ENCODE results near the gene PRKAR1B. TPM values are rescaled to one million over a fixed set of nuclear protein-coding genes. Genes with fewer than 3 reads are reported as not detected.
"Not testable (repeated sequence)": the region's sequence is repeated elsewhere in the genome, so short reads cannot be mapped to it uniquely, and the experiment has no call there.

PRKAR1B gene
- total RNA-seq, 1 donor from 2014 or later, result 16.5 TPM

- DNase-seq, result no peak
- ATAC-seq, result no peak
- intact Hi-C loops (cut with micrococcal nuclease), result no loop called here
Measured at GRCh38 chr7:638256-639011, 88.6 kb downstream of the PRKAR1B start.

- ATAC-seq (no peak), DNase-seq (no peak)
- intact Hi-C loops (cut with micrococcal nuclease), result no loop called here
Measured at GRCh38 chr7:637826-638225, 89.3 kb downstream of the PRKAR1B start.

GRCh38 chr7:636396-636795, 90.7 kb downstream of the PRKAR1B start:
- ATAC-seq (peak; percentile 48), DNase-seq (no peak)
- intact Hi-C loops (cut with micrococcal nuclease), result no loop called here

- ATAC-seq; intact Hi-C loops (cut with micrococcal nuclease); DNase-seq: not testable (repeated sequence)
Measured at GRCh38 chr7:635687-636382, 91.2 kb downstream of the PRKAR1B start.

- intact Hi-C loops (cut with micrococcal nuclease), result no loop called here
- DNase-seq (no peak), ATAC-seq (no peak)
Measured at GRCh38 chr7:635227-635626, 91.9 kb downstream of the PRKAR1B start.

GRCh38 chr7:633381-634018, 93.6 kb downstream of the PRKAR1B start:
- intact Hi-C loops (cut with micrococcal nuclease), result no loop called here
- DNase-seq (no peak), ATAC-seq (no peak)

GRCh38 chr7:632831-633210, 94.3 kb downstream of the PRKAR1B start:
- intact Hi-C loops (cut with micrococcal nuclease), result no loop called here
- no peak for DNase-seq
- no peak for ATAC-seq

- intact Hi-C loops (cut with micrococcal nuclease), result no loop called here
- no peak for ATAC-seq
- DNase-seq, result no peak
Measured at GRCh38 chr7:631964-632830, 94.9 kb downstream of the PRKAR1B start.

- intact Hi-C loops (cut with micrococcal nuclease), result no loop called here
- ATAC-seq, result no peak
- DNase-seq, result no peak
Measured at GRCh38 chr7:631291-631711, 95.8 kb downstream of the PRKAR1B start.

- DNase-seq (no peak), ATAC-seq (no peak)
- intact Hi-C loops (cut with micrococcal nuclease), result no loop called here
Measured at GRCh38 chr7:630539-630938, 96.5 kb downstream of the PRKAR1B start.

GRCh38 chr7:630111-630511, 97.0 kb downstream of the PRKAR1B start:
- ATAC-seq, result no peak
- DNase-seq, result no peak
- intact Hi-C loops (cut with micrococcal nuclease), result no loop called here

GRCh38 chr7:628826-629225, 98.3 kb downstream of the PRKAR1B start:
- DNase-seq, result no peak
- no peak for ATAC-seq
- intact Hi-C loops (cut with micrococcal nuclease), result no loop called here

- ATAC-seq, result no peak
- DNase-seq, result no peak
- intact Hi-C loops (cut with micrococcal nuclease), result no loop called here
Measured at GRCh38 chr7:628402-628763, 98.7 kb downstream of the PRKAR1B start.

- no peak for DNase-seq
- intact Hi-C loops (cut with micrococcal nuclease), result no loop called here
- ATAC-seq, result no peak
Measured at GRCh38 chr7:627661-628401, 99.2 kb downstream of the PRKAR1B start.

GRCh38 chr7:625376-625971, 101.6 kb downstream of the PRKAR1B start:
- DNase-seq (no peak), ATAC-seq (no peak)
- intact Hi-C loops (cut with micrococcal nuclease), result no loop called here

GRCh38 chr7:623464-623863, 103.6 kb downstream of the PRKAR1B start:
- DNase-seq, result no peak
- intact Hi-C loops (cut with micrococcal nuclease), result no loop called here
- no peak for ATAC-seq

- DNase-seq (no peak), ATAC-seq (no peak)
- intact Hi-C loops (cut with micrococcal nuclease), result no loop called here
Measured at GRCh38 chr7:621572-622285, 105.4 kb downstream of the PRKAR1B start.

- intact Hi-C loops (cut with micrococcal nuclease), result no loop called here
- ATAC-seq (no peak), DNase-seq (no peak)
Measured at GRCh38 chr7:620885-621284, 106.2 kb downstream of the PRKAR1B start.

All from left ventricle myocardium superior (tissue), 1 donor.